PFSK-1 (cell line): ENCODE measurements around the gene PRODH.

Source experiments
- FOXP2 ChIP-seq: optimal IDR thresholded peaks from 2 replicates; pipeline ENCODE3; 2011; ENCODE audit warnings: borderline replicate concordance, control low read depth, inconsistent platforms; ENCODE audit not compliant: insufficient read depth; ENCODE audit errors: extremely low read length, extremely low read depth
- POLR2AphosphoS5 ChIP-seq: IDR thresholded peaks from 2 replicates; pipeline ENCODE4 v1.6.1; 2012; ENCODE audit warnings: low read depth, mild to moderate bottlenecking, control low read depth, low read length, moderate library complexity
- SIN3A ChIP-seq: IDR thresholded peaks from 2 replicates; pipeline ENCODE4 v1.6.1; 2012; ENCODE audit warnings: mild to moderate bottlenecking, low read length, moderate library complexity, borderline replicate concordance; ENCODE audit not compliant: insufficient read depth
- TAF1 ChIP-seq: IDR thresholded peaks from 2 replicates; pipeline ENCODE4 v1.6.1; 2012; ENCODE audit warnings: low read length, control low read depth, borderline replicate concordance; ENCODE audit not compliant: insufficient read depth
- TF ChIP-seq, protein P1 (sequence below), 2 experiments: IDR thresholded peaks; 2 replicates each; pipeline versions ENCODE4 v1.6.1 to v1.8.0; 2011 to 2012; ENCODE audit warnings: low read depth in 2 of 2, low read length in 2 of 2, control low read depth in 1 of 2, inconsistent platforms in 1 of 2, mild to moderate bottlenecking in 1 of 2, moderate library complexity in 1 of 2; ENCODE audit not compliant: insufficient read depth in 1 of 2

Gene PRODH

DNA sequence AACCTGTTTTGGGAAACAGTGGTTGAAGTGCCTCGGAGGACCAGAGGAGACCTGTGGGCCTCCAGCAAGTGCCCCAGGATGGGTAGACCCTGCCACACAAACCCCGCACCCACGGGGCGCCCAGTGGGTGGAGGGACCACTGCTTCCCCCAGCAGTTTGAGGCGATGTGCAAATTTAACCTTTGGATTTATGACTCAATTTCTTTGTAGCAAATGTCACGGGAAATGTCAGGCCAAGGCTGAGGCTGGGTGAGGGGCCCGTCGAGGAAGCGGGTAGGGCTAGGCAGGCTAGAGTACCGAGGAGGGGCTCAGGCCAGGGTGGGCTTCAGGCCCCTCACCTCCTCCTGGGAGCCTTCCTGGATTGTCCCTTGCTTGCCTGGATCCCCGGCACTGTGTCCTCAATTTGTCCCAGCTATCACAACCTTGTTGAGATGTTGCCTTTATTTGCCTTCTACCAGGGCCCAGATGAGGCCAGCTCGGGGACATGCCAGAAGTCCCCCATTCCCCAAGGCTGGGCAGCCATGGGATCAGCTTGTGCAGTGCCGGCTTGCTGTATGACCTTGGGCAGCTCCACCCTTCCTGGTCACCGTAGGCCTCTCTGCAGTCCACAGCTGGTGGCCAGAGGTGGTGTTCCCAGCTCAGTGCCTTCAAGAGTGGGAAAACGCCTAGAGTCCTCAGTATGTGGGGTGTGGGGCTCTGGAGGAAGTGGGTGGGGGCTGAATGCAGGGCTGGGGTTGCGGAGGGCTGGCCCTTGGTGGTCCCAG lies 39.5 kb upstream of the PRODH start:
- TF ChIP-seq SIN3A, result no peak
- TF ChIP-seq, protein P1, sequence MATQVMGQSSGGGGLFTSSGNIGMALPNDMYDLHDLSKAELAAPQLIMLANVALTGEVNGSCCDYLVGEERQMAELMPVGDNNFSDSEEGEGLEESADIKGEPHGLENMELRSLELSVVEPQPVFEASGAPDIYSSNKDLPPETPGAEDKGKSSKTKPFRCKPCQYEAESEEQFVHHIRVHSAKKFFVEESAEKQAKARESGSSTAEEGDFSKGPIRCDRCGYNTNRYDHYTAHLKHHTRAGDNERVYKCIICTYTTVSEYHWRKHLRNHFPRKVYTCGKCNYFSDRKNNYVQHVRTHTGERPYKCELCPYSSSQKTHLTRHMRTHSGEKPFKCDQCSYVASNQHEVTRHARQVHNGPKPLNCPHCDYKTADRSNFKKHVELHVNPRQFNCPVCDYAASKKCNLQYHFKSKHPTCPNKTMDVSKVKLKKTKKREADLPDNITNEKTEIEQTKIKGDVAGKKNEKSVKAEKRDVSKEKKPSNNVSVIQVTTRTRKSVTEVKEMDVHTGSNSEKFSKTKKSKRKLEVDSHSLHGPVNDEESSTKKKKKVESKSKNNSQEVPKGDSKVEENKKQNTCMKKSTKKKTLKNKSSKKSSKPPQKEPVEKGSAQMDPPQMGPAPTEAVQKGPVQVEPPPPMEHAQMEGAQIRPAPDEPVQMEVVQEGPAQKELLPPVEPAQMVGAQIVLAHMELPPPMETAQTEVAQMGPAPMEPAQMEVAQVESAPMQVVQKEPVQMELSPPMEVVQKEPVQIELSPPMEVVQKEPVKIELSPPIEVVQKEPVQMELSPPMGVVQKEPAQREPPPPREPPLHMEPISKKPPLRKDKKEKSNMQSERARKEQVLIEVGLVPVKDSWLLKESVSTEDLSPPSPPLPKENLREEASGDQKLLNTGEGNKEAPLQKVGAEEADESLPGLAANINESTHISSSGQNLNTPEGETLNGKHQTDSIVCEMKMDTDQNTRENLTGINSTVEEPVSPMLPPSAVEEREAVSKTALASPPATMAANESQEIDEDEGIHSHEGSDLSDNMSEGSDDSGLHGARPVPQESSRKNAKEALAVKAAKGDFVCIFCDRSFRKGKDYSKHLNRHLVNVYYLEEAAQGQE (IDR thresholded peaks at IDR 0.05; ENCODE audit: insufficient read depth in 1 of 2, low read depth in 2 of 2, low read length in 2 of 2), result no peak
- no peak for TF ChIP-seq TAF1
- TF ChIP-seq POLR2AphosphoS5, result no peak
- no peak for TF ChIP-seq FOXP2

DNA sequence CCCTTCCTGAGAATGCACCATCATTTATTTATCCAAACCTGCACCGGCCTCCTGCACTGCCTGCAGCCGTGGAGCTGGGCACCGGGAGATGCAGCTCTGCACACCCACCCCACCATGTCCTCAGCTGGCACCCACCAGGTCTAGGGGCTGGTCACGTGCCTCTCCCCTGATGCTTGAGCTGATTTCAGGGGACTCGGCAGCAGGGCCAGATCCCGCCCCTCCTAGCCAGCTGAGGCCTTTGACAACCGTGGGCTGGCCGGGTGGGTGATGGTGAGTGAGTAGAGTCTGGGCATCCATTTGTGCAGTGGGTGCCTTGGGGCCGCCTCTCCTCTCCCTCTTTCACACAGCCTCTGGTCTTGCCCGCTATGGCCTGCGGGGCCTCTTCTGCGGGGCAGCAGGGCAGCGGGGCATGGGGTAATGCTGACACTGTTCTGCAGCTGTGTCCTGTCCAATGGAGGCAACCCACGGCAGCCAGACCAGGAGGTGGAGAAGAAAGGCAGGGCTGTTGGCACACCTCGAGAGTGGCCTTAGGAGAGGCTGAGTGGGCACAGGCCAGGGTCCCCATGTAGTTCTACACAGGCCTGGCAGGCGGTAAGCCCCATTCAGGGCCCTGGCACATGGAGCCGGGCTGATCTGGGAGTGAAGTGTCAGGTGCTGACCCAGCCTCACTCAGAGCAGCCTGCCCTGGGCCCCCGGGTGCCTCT lies 38.5 kb upstream of the PRODH start:
- TF ChIP-seq TAF1 (no peak), FOXP2 (no peak), SIN3A (no peak), POLR2AphosphoS5 (no peak)
- TF ChIP-seq, protein P1 (IDR thresholded peaks at IDR 0.05; ENCODE audit: insufficient read depth in 1 of 2, low read depth in 2 of 2, low read length in 2 of 2), result no peak

DNA sequence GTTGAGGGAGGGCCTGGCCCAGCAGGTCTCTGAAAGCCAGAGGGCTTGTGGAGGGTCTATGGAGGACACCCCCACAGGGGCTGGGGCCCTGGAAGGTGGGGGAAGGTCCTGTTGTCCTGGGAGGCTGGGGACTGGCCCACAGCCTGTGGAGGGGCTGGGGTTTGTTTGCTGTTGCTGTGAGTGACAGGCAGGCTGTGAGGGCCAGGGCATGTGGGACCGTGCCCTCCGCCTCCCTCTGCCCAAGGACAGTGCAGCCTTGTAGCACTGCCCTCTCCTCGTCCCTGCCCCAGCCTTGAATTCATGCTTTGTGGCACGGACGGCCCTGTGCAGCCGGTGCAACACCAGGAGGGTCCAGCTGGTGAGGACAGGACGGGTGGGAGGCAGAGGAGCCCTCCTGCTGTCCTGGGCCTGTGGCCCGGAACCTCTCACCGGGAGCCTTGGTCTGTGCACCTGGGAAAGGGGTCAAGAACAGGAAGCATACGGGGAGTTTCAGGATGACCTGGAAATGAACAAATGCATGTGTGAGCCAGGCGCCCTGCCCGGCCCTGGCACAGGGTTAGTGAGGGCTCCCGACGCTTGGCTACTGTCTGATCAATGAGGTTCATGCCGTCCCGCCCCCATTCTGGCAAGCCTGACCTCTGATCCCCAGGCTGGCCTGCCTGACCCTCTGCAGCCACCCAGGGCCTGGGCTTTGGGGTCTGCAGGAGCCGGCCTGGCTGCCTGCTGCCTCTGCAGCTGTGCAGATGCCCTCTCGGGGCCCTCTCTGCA lies 37.4 kb upstream of the PRODH start:
- TF ChIP-seq SIN3A (no peak), FOXP2 (no peak), POLR2AphosphoS5 (no peak), TAF1 (no peak)
- TF ChIP-seq, protein P1 (IDR thresholded peaks at IDR 0.05; ENCODE audit: insufficient read depth in 1 of 2, low read depth in 2 of 2, low read length in 2 of 2), result no peak

DNA sequence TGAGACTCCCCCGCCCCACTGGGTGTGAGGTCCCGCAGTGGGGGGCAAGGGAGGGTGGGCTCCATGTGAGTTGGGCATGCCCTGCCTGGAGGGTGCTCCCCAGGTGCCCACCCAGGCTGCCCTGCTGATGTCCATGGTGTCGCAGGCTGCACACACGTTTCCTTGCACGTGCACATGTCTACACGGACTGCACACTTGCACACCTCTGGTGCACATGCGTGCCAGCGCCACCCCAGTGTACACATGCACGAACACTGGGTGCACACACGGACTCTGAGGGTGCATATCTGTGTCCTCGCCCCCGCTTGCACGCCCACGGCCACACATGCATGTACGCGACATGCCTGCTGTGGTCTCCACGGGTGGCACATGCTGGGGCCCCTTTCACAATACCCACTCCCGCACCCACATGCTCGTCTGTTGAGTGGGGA lies 35.2 kb upstream of the PRODH start:
- TF ChIP-seq POLR2AphosphoS5 (no peak), SIN3A (no peak), TAF1 (no peak), FOXP2 (no peak)
- TF ChIP-seq, protein P1 (IDR thresholded peaks at IDR 0.05; ENCODE audit: insufficient read depth in 1 of 2, low read depth in 2 of 2, low read length in 2 of 2), result no peak
